ENCODE measurements around the gene CBX5. TPM values are rescaled to one million over a fixed set of nuclear protein-coding genes. Genes with fewer than 3 reads are reported as not detected.

The CBX5 gene
- polyA plus RNA-seq, 1 donor from 2014 or later: 57.1 TPM

DNA sequence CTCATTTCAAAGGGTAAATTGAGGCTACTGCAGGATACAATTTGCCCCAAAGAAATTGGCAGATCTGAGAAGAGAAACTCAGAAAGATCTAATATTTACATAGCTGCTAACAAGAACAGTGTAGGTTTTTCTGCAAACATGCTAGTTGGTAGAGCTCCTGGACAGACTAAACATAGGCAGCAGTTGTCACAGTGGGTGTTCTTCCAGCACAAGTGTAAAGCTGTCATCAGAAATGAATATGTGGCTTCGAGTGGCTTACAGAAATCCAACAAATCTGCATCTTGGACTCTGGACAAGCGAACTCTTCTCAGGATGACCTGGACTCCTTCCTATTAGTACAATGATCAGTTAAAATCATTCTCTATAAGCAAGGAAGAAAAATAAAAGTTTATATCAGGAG is 5.9 kb downstream of the CBX5 start:
- H3K9me2 ChIP-seq (ENCODE audit: insufficient read depth, low read length): no peaks in the 10 kb centered on the region
- TF ChIP-seq RAD21 (conservative IDR thresholded peaks at IDR 0.05) (no peak), CTCF (IDR thresholded peaks at IDR 0.05; ENCODE audit: poor library complexity, severe bottlenecking) (no peak), EZH2 (IDR thresholded peaks at IDR 0.05; ENCODE audit: borderline replicate concordance, insufficient read depth, low read length, poor library complexity, severe bottlenecking) (no peak), SMC3 (conservative IDR thresholded peaks at IDR 0.05; ENCODE audit: poor library complexity) (no peak), EP300 (conservative IDR thresholded peaks at IDR 0.05; ENCODE audit: poor library complexity, severe bottlenecking) (no peak), POLR2AphosphoS5 (IDR thresholded peaks at IDR 0.05) (no peak), TAF1 (IDR thresholded peaks at IDR 0.05; ENCODE audit: low read depth) (no peak), MXI1 (conservative IDR thresholded peaks at IDR 0.05; ENCODE audit: poor library complexity, severe bottlenecking) (no peak)
- TF ChIP-seq, protein P1, sequence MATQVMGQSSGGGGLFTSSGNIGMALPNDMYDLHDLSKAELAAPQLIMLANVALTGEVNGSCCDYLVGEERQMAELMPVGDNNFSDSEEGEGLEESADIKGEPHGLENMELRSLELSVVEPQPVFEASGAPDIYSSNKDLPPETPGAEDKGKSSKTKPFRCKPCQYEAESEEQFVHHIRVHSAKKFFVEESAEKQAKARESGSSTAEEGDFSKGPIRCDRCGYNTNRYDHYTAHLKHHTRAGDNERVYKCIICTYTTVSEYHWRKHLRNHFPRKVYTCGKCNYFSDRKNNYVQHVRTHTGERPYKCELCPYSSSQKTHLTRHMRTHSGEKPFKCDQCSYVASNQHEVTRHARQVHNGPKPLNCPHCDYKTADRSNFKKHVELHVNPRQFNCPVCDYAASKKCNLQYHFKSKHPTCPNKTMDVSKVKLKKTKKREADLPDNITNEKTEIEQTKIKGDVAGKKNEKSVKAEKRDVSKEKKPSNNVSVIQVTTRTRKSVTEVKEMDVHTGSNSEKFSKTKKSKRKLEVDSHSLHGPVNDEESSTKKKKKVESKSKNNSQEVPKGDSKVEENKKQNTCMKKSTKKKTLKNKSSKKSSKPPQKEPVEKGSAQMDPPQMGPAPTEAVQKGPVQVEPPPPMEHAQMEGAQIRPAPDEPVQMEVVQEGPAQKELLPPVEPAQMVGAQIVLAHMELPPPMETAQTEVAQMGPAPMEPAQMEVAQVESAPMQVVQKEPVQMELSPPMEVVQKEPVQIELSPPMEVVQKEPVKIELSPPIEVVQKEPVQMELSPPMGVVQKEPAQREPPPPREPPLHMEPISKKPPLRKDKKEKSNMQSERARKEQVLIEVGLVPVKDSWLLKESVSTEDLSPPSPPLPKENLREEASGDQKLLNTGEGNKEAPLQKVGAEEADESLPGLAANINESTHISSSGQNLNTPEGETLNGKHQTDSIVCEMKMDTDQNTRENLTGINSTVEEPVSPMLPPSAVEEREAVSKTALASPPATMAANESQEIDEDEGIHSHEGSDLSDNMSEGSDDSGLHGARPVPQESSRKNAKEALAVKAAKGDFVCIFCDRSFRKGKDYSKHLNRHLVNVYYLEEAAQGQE (IDR thresholded peaks at IDR 0.05; ENCODE audit: borderline replicate concordance): no peak
- peaks cover 61% of the 10 kb centered on the region for H3K79me2 ChIP-seq (replicated peaks; ENCODE audit: insufficient read depth, low read length)
- peaks cover 4% of the 10 kb centered on the region for H3F3A ChIP-seq (ENCODE audit: insufficient read depth, low read length, poor library complexity, severe bottlenecking)
- H3K9ac ChIP-seq (ENCODE audit: low read length): no peak overlapping the region
- no peak overlapping the region for H3K4me3 ChIP-seq (ENCODE audit: low read length)
- no peaks in the 10 kb centered on the region for H4K20me1 ChIP-seq (ENCODE audit: insufficient read depth)
- peak overlapping the region; percentile 22 for H3K4me2 ChIP-seq (ENCODE audit: low read length)
- no peaks in the 10 kb centered on the region for H3K27me3 ChIP-seq (ENCODE audit: insufficient read depth, low read depth, low read length)
- no peaks in the 10 kb centered on the region for H3K36me3 ChIP-seq (ENCODE audit: insufficient read depth, low read length)
- no peak overlapping the region for H3K27ac ChIP-seq (ENCODE audit: low read length)
- H3K9me3 ChIP-seq (ENCODE audit: low read length): no peaks in the 10 kb centered on the region
- no peak overlapping the region for H2AFZ ChIP-seq (ENCODE audit: low read depth, low read length)

DNA sequence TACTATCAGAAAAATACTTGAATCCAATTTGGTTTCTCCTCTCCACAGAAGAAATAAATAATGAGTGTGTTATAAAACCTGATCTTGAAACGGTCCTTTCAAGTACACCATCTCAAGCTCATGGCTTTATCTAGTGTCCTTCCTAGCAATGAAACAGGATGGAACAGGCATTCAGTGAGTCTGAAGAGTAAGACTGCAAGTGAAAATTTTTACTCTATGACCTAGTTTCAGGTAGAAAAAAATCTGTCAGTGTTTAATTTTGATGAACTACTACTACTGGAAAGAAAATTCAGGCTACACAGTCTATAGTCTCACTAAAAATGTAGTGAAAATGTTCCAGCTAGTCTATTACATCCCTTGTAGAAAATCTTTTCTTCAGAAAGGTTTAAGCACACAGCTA is 7.7 kb downstream of the CBX5 start:
- no peaks in the 10 kb centered on the region for H3K9me3 ChIP-seq (ENCODE audit: low read length)
- H3K4me2 ChIP-seq (ENCODE audit: low read length): no peak overlapping the region
- H3F3A ChIP-seq (ENCODE audit: insufficient read depth, low read length, poor library complexity, severe bottlenecking): no peaks in the 10 kb centered on the region
- peaks cover 53% of the 10 kb centered on the region for H3K79me2 ChIP-seq (replicated peaks; ENCODE audit: insufficient read depth, low read length)
- no peak overlapping the region for H2AFZ ChIP-seq (ENCODE audit: low read depth, low read length)
- no peak overlapping the region for H3K9ac ChIP-seq (ENCODE audit: low read length)
- no peaks in the 10 kb centered on the region for H3K36me3 ChIP-seq (ENCODE audit: insufficient read depth, low read length)
- no peak overlapping the region for H3K27ac ChIP-seq (ENCODE audit: low read length)
- H4K20me1 ChIP-seq (ENCODE audit: insufficient read depth): no peaks in the 10 kb centered on the region
- TF ChIP-seq MXI1 (conservative IDR thresholded peaks at IDR 0.05; ENCODE audit: poor library complexity, severe bottlenecking): no peak
- no peak for TF ChIP-seq POLR2AphosphoS5 (IDR thresholded peaks at IDR 0.05)
- no peak for TF ChIP-seq TAF1 (IDR thresholded peaks at IDR 0.05; ENCODE audit: low read depth)
- TF ChIP-seq, protein P1 (IDR thresholded peaks at IDR 0.05; ENCODE audit: borderline replicate concordance): no peak
- no peak for TF ChIP-seq EP300 (conservative IDR thresholded peaks at IDR 0.05; ENCODE audit: poor library complexity, severe bottlenecking)
- TF ChIP-seq SMC3 (conservative IDR thresholded peaks at IDR 0.05; ENCODE audit: poor library complexity): no peak
- TF ChIP-seq CTCF (IDR thresholded peaks at IDR 0.05; ENCODE audit: poor library complexity, severe bottlenecking): no peak
- TF ChIP-seq RAD21 (conservative IDR thresholded peaks at IDR 0.05): no peak
- TF ChIP-seq EZH2 (IDR thresholded peaks at IDR 0.05; ENCODE audit: borderline replicate concordance, insufficient read depth, low read length, poor library complexity, severe bottlenecking): no peak
- H3K27me3 ChIP-seq (ENCODE audit: insufficient read depth, low read depth, low read length): no peaks in the 10 kb centered on the region
- no peaks in the 10 kb centered on the region for H3K9me2 ChIP-seq (ENCODE audit: insufficient read depth, low read length)
- H3K4me3 ChIP-seq (ENCODE audit: low read length): no peak overlapping the region

All from neural cell (in vitro differentiated cells).